ENCODE measurements around the gene TSPAN18. TPM values are rescaled to one million over a fixed set of nuclear protein-coding genes. Genes with fewer than 3 reads are reported as not detected.

Gene TSPAN18
- total and polyA plus RNA-seq, 7 donors, result 5.2 to 21.7 (median 8.0) TPM

DNA sequence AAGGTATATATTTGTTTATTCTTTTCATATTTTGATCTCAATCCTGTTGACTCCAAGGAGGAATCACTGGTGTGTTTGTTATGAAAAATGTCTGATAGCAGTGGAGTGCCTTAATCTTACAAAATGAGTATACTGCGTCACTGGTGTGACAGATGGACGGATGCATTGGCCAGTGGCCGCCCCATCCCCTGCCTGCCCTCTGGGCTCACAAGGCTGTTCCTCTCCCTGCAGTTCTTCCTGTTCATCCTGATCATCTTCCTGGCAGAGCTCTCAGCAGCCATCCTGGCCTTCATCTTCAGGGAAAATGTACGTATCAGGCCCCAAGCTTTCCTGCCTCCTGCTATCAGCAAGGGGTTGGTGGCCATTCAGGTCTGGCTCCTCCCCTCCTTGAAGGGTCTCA lies 191.0 kb downstream of the TSPAN18 start:
- no peaks in the 10 kb centered on the region for H3K9me3 ChIP-seq
- TF ChIP-seq CTCF (IDR thresholded peaks at IDR 0.05), result no peak
- no peak overlapping the region for H3K4me3 ChIP-seq
- H3K4me1 ChIP-seq, result no peaks in the 10 kb centered on the region
- DNase-seq, result no peak
- no peak overlapping the region for H3K27ac ChIP-seq
- WGBS, 3 donors, result 95 to 100% (median 96%) methylated on average over 4 of the region's 4 CpGs
- ATAC-seq, result no peak
- H3K36me3 ChIP-seq (ENCODE audit: insufficient read depth in 1 of 2, low read depth in 1 of 2), result no peaks in the 10 kb centered on the region
- intact Hi-C loops (cut with DNase I), result no loop called here
- no peaks in the 10 kb centered on the region for H3K27me3 ChIP-seq (ENCODE audit: insufficient read depth in 3 of 3, low read length in 2 of 3)

DNA sequence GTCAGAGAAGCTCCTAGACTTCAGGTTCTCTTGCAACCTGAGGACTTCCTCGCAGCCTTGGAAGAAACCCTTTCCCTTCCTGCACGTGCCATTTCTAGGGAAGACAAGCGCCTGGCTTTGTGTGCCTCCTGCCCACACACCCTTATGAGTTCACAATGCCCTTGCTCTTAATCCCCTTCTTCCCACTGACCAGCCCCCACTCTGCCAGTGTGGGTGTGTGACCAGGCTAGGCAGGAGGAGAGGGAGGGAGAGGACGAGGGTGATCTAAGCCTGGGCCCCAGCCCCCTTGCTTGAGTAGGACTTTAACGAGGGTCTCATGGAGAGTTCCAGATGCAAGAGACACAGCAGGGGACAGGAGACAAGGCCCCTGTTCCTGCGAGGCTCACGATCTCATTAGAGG lies 193.7 kb downstream of the TSPAN18 start:
- DNase-seq, result no peak
- Histone ChIP-seq H3K27me3 (ENCODE audit: insufficient read depth in 3 of 3, low read length in 2 of 3) (no peaks in the 10 kb centered on the region), H3K36me3 (ENCODE audit: insufficient read depth in 1 of 2, low read depth in 1 of 2) (no peaks in the 10 kb centered on the region), H3K4me1 (no peaks in the 10 kb centered on the region), H3K9me3 (no peaks in the 10 kb centered on the region), H3K27ac (no peak overlapping the region), H3K4me3 (no peak overlapping the region)
- no peak for ATAC-seq
- WGBS, 3 donors, result 88 to 90% (median 88%) methylated on average over 7 of the region's 7 CpGs
- intact Hi-C loops (cut with DNase I), result no loop called here
- no peak for TF ChIP-seq CTCF (IDR thresholded peaks at IDR 0.05)

- WGBS, 3 donors, result 69 to 89% (median 87%) methylated on average over 7 of the region's 7 CpGs
- intact Hi-C loops (cut with DNase I), result no loop called here
- TF ChIP-seq CTCF (IDR thresholded peaks at IDR 0.05), result no peak
- no peak for ATAC-seq
- no peaks in the 10 kb centered on the region for H3K9me3 ChIP-seq
- no peak overlapping the region for H3K4me3 ChIP-seq
- H3K27me3 ChIP-seq (ENCODE audit: insufficient read depth in 3 of 3, low read length in 2 of 3), result no peaks in the 10 kb centered on the region
- no peak for DNase-seq
- no peaks in the 10 kb centered on the region for H3K36me3 ChIP-seq (ENCODE audit: insufficient read depth in 1 of 2, low read depth in 1 of 2)
- no peak overlapping the region for H3K27ac ChIP-seq
- no peaks in the 10 kb centered on the region for H3K4me1 ChIP-seq
Measured at GRCh38 chr11:44923115-44923514, 196.4 kb downstream of the TSPAN18 start.

GRCh38 chr11:44923806-44924205 lies 197.0 kb downstream of the TSPAN18 start:
- 32 to 53% (median 42%) methylated on average over 3 of the region's 3 CpGs for WGBS, 3 donors
- intact Hi-C loops (cut with DNase I), result no loop called here
- peak in 1 of 2 donors; percentile 40 for DNase-seq
- H3K4me3 ChIP-seq, result no peak overlapping the region
- no peaks in the 10 kb centered on the region for H3K9me3 ChIP-seq
- no peaks in the 10 kb centered on the region for H3K4me1 ChIP-seq
- H3K27me3 ChIP-seq (ENCODE audit: insufficient read depth in 3 of 3, low read length in 2 of 3), result no peaks in the 10 kb centered on the region
- H3K27ac ChIP-seq, result no peak overlapping the region
- H3K36me3 ChIP-seq (ENCODE audit: insufficient read depth in 1 of 2, low read depth in 1 of 2), result no peaks in the 10 kb centered on the region
- peak in 2 of 4 donors; percentile 26 to 30 for ATAC-seq
- no peak for TF ChIP-seq CTCF (IDR thresholded peaks at IDR 0.05)

DNA sequence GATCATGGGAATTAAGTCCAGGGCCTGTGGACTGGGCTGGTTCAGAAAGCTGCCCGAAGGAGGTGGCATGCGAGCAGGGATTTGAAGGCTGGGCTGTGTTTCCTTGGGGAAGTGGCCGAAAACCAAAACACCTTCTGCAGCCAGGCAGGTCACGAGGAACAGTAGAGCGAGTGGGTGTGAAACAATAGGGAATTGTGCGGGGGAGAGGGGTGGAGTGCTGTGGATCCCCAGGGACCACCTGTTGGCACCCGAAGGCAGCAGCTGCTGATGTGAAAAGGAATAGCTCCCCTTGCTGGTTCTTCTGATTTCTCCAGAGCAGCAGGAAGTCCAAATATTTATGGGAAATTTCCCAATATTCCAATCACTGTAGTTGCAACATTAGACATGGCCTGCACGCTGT lies 199.3 kb downstream of the TSPAN18 start:
- DNase-seq, result peak in 1 of 2 donors; percentile 59
- ATAC-seq, result peak in 1 of 4 donors; percentile 19
- Histone ChIP-seq H3K4me1 (no peaks in the 10 kb centered on the region), H3K27ac (no peak overlapping the region), H3K36me3 (ENCODE audit: insufficient read depth in 1 of 2, low read depth in 1 of 2) (no peaks in the 10 kb centered on the region), H3K4me3 (no peak overlapping the region), H3K27me3 (ENCODE audit: insufficient read depth in 3 of 3, low read length in 2 of 3) (peaks cover 0 to 7% (median 0%) of the 10 kb centered on the region in 3 donors), H3K9me3 (no peaks in the 10 kb centered on the region)
- 55 to 68% (median 59%) methylated on average over 8 of the region's 8 CpGs for WGBS, 3 donors
- TF ChIP-seq CTCF (IDR thresholded peaks at IDR 0.05), result no peak
- intact Hi-C loops (cut with DNase I), result loop anchor here (2.0 kb wide), 2 partner anchors 177 to 179 kb away; no protein-coding TSS in a partner anchor
